Measurements from ENCODE around the gene CDH9.

CDH9 gene

GRCh38 chr5:27038476-27038875 lies at the start of gene CDH9:
Gene CDH9 (minus strand): TSS chr5:27038586. CDS start chr5:26988333, 50,253 bp downstream.
- H4K20me1 ChIP-seq (ENCODE audit: control insufficient read depth, insufficient read depth, low read depth, low read length), result no peaks in the 10 kb centered on the region
- no peaks in the 10 kb centered on the region for H3K27me3 ChIP-seq (ENCODE audit: control insufficient read depth, low read length)
- no peak within 1 kb of the TSS for H3K4me3 ChIP-seq (ENCODE audit: low read length)
- no peaks in the 10 kb centered on the region for H3F3A ChIP-seq (ENCODE audit: control insufficient read depth, insufficient read depth)
- H3K4me2 ChIP-seq (ENCODE audit: low read length), result no peak within 1 kb of the TSS
- H3K36me3 ChIP-seq (ENCODE audit: control insufficient read depth, low read length), result no peaks in the 10 kb centered on the region
- no peaks in the 10 kb centered on the region; the same call in 1 of the 2 replicates for H3K9me3 ChIP-seq (ENCODE audit: control insufficient read depth, insufficient read depth, low read length)
- no peak within 1 kb of the TSS for H3K27ac ChIP-seq (ENCODE audit: low read depth, low read length)
- TF ChIP-seq EZH2phosphoT487 (IDR thresholded peaks at IDR 0.05; ENCODE audit: borderline replicate concordance, low read length) (no peak), CTCF (IDR thresholded peaks at IDR 0.05; ENCODE audit: low read depth, low read length, poor library complexity, severe bottlenecking) (no peak)
- no peaks in the 10 kb centered on the region for H3K9me2 ChIP-seq (replicated peaks; ENCODE audit: control insufficient read depth, low read length)
- no peaks in the 10 kb centered on the region for H3K79me2 ChIP-seq (ENCODE audit: control insufficient read depth, low read length)
- H3K4me1 ChIP-seq (ENCODE audit: control insufficient read depth, low read length), result no peaks in the 10 kb centered on the region

- TF ChIP-seq CTCF (IDR thresholded peaks at IDR 0.05; ENCODE audit: low read depth, low read length, poor library complexity, severe bottlenecking) (no peak), EZH2phosphoT487 (IDR thresholded peaks at IDR 0.05; ENCODE audit: borderline replicate concordance, low read length) (no peak)
- H3F3A ChIP-seq (ENCODE audit: control insufficient read depth, insufficient read depth), result no peaks in the 10 kb centered on the region
- H3K4me1 ChIP-seq (ENCODE audit: control insufficient read depth, low read length), result no peaks in the 10 kb centered on the region
- H3K9me2 ChIP-seq (replicated peaks; ENCODE audit: control insufficient read depth, low read length), result no peaks in the 10 kb centered on the region
- no peaks in the 10 kb centered on the region for H3K9me3 ChIP-seq (ENCODE audit: control insufficient read depth, insufficient read depth, low read length)
- no peaks in the 10 kb centered on the region for H4K20me1 ChIP-seq (ENCODE audit: control insufficient read depth, insufficient read depth, low read depth, low read length)
- no peak overlapping the region for H3K4me2 ChIP-seq (ENCODE audit: low read length)
- H3K27me3 ChIP-seq (ENCODE audit: control insufficient read depth, low read length), result no peaks in the 10 kb centered on the region
- no peak overlapping the region for H3K4me3 ChIP-seq (ENCODE audit: low read length)
- H3K27ac ChIP-seq (ENCODE audit: low read depth, low read length), result no peak overlapping the region
- no peaks in the 10 kb centered on the region for H3K79me2 ChIP-seq (ENCODE audit: control insufficient read depth, low read length)
- no peaks in the 10 kb centered on the region for H3K36me3 ChIP-seq (ENCODE audit: control insufficient read depth, low read length)
Observed at GRCh38 chr5:27087747-27088146, 49.4 kb upstream of the CDH9 start.

- H3F3A ChIP-seq (ENCODE audit: control insufficient read depth, insufficient read depth), result no peaks in the 10 kb centered on the region
- no peak overlapping the region for H3K27ac ChIP-seq (ENCODE audit: low read depth, low read length)
- TF ChIP-seq EZH2phosphoT487 (IDR thresholded peaks at IDR 0.05; ENCODE audit: borderline replicate concordance, low read length) (no peak), CTCF (IDR thresholded peaks at IDR 0.05; ENCODE audit: low read depth, low read length, poor library complexity, severe bottlenecking) (no peak)
- no peak overlapping the region for H3K4me2 ChIP-seq (ENCODE audit: low read length)
- no peaks in the 10 kb centered on the region for H3K9me2 ChIP-seq (replicated peaks; ENCODE audit: control insufficient read depth, low read length)
- no peaks in the 10 kb centered on the region for H4K20me1 ChIP-seq (ENCODE audit: control insufficient read depth, insufficient read depth, low read depth, low read length)
- H3K9me3 ChIP-seq (ENCODE audit: control insufficient read depth, insufficient read depth, low read length), result no peaks in the 10 kb centered on the region
- H3K36me3 ChIP-seq (ENCODE audit: control insufficient read depth, low read length), result no peaks in the 10 kb centered on the region
- no peaks in the 10 kb centered on the region for H3K27me3 ChIP-seq (ENCODE audit: control insufficient read depth, low read length)
- no peaks in the 10 kb centered on the region for H3K4me1 ChIP-seq (ENCODE audit: control insufficient read depth, low read length)
- no peak overlapping the region for H3K4me3 ChIP-seq (ENCODE audit: low read length)
- no peaks in the 10 kb centered on the region for H3K79me2 ChIP-seq (ENCODE audit: control insufficient read depth, low read length)
Observed at GRCh38 chr5:27083449-27084415, 45.3 kb upstream of the CDH9 start.

All from DOHH2 (cell line).